GM12864 (cell line): Measurements from ENCODE around the gene DIS3L2.
"Not testable (repeated sequence)": the region's sequence is repeated elsewhere in the genome, so short reads cannot be mapped to it uniquely, and the experiment has no call there.

Experiments used
- DNase-seq: peaks from one replicate; pipeline ENCODE4 v3.0.0-alpha.2; 2011; ENCODE audit warnings: low read depth
- H3K4me3 ChIP-seq: 2 replicates; pipeline ENCODE4 v1.5.1; 2011; ENCODE audit warnings: mild to moderate bottlenecking, low read depth, low read length, control low read depth
- TF ChIP-seq, protein P1 (sequence below): IDR thresholded peaks from 2 replicates; pipeline ENCODE4 v1.5.1; 2011; ENCODE audit warnings: low read depth, mild to moderate bottlenecking, moderate library complexity, low read length, control low read depth, inconsistent platforms; ENCODE audit errors: missing control alignments

Gene DIS3L2

GRCh38 chr2:232354069-232354468 is 392.6 kb downstream of the DIS3L2 start:
- H3K4me3 ChIP-seq, result no peak overlapping the region
- DNase-seq, result no peak
- TF ChIP-seq, protein P1, sequence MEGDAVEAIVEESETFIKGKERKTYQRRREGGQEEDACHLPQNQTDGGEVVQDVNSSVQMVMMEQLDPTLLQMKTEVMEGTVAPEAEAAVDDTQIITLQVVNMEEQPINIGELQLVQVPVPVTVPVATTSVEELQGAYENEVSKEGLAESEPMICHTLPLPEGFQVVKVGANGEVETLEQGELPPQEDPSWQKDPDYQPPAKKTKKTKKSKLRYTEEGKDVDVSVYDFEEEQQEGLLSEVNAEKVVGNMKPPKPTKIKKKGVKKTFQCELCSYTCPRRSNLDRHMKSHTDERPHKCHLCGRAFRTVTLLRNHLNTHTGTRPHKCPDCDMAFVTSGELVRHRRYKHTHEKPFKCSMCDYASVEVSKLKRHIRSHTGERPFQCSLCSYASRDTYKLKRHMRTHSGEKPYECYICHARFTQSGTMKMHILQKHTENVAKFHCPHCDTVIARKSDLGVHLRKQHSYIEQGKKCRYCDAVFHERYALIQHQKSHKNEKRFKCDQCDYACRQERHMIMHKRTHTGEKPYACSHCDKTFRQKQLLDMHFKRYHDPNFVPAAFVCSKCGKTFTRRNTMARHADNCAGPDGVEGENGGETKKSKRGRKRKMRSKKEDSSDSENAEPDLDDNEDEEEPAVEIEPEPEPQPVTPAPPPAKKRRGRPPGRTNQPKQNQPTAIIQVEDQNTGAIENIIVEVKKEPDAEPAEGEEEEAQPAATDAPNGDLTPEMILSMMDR, result no peak

DNA sequence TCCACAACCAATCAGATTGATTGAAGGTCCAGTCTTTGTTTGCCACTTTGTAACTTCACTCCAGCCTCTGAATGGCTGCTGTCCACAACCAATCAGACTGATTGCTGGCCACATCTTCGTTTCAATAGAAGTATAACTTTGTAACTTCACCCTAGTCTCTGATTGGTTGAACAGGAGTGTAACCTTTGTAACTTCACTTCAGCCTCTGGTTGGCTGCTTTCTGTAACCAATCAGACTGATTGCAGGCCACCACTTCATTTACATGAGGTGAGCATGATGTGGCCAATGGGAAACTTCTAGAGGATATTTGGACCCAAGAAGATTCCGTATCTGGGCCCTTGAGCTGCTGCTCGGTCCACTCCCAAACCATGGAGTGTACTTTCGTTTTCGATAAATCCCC is 400.1 kb downstream of the DIS3L2 start:
- no peak for DNase-seq
- TF ChIP-seq, protein P1, result no peak
- no peak overlapping the region for H3K4me3 ChIP-seq

DNA sequence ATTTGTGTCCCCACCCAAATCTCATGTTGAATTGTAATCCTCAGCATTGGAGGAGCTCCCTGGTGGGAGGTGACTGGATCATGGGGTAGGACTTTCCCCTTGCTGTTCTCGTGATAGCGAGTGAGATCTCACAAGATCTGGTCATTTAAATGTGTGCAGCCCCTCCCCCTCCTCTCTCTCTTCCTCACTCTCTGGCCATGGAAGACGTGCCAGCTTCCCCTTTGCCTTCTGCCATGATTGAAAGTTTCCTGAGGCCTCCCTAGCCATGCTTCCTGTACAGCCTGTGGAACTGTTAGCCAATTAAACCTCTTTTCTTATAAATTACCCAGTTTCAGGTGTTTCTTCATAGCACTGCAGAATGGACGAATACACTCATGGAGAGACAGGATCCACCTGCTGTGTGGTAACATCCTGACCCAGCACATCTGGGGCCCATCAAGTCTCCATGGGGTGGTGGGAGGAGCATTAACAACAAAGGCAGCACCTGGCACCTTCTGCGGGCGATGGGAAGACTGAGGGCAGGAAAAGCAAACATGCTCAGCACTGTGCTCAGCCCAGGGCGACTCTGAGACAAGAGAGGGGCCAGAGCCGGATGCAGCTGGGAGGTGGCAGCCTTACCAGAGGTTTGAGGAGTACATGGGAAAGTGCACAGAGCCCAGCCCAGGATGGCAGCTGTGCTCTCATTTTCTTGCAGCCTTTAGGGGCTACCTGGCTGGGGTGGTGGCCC is 400.8 kb downstream of the DIS3L2 start:
- no peak overlapping the region for H3K4me3 ChIP-seq
- TF ChIP-seq, protein P1, result no peak
- DNase-seq, result no peak

DNA sequence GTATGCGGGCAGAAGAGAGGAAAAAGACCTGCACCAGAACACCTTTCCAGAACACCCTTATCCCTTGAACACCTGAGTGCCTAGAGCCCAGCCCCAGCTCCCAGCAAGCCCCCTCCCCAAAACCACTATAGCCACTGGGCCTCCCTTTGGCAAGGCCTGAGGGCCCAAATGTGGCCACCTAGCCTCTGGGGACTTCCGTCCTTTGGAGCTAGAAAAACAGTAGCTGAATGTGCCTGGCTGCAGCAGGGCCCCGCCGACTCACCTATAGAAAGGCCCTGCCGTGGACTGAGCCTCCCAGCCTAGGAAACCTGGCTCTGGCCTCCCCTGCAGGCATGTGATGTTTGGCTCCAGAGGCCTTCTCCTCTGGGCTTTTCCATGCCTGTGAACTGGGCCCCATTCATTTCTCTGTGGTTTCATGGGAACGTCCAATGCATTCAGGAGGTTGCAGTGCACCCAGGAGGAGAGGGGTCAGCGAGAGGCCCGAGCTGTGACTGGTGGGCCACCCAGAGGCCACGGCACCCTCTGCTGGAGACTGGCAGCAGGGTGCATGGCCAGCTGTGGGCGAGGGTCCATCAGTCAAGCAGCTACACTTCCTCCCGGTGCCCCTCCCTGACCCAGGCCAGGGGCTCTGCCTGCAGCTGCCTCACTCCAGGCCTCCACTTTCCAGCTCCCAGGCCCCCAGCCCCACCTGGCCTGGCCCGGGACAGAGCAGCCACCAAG is 401.7 kb downstream of the DIS3L2 start:
- TF ChIP-seq, protein P1, result peak; percentile 27
- DNase-seq, result not testable (repeated sequence)
- peak overlapping the region; percentile 5; the same call in 1 of the 2 replicates for H3K4me3 ChIP-seq

- TF ChIP-seq, protein P1, result no peak
- DNase-seq, result peak; percentile 19
- H3K4me3 ChIP-seq, result peak overlapping the region; percentile 5; the same call in 1 of the 2 replicates
These were observed 402.5 kb downstream of the DIS3L2 start for GRCh38 chr2:232363784-232364615.

DNA sequence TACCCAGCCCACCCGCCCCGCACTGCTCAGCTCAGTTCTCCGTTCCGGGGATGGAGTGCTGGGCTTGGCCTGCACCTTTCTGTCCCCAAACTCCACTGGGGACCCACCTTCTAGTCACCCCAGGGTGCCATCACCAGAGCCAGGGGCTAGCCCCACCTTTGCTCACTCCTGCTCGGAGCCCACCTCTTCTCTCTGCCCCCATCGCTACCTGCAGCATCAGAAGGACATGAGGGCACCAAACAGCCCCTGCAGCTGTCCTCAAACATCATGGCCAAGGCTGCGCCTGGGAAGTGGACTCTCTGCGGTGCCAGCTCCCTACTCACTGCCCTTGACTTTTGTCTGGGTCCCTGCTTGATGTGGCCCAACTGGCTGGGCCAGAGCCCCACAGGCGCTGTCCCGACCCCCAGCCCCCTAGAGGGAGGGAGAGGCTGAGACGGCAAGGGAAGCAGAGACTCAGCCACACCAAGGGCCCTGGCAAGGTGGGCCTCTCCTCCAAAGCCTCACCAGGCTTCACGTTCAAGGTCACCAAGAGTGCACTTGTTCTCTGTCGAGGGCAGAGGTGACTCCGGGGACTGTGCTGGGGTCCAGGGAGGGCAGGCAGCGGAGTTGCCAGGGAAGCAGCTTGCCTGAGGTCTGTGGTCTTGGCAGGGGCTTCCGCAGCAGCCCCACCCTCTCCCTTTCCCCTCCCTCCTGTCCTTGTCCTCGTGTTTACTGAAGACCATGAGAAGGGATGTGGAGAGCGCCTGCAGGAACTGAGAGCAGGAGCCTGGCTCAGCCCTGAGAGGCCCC is 403.5 kb downstream of the DIS3L2 start:
- DNase-seq, H3K4me3 ChIP-seq: not testable (repeated sequence)
